HuH-7.5 (cell line): ENCODE results near the gene C12orf76.
"Not testable (repeated sequence)": the region's sequence is repeated elsewhere in the genome, so short reads cannot be mapped to it uniquely, and the experiment has no call there.

Source experiments
- DNase-seq: peaks from one replicate; pipeline ENCODE4 v3.0.0; 2011; ENCODE audit warnings: low spot score

Gene C12orf76

GRCh38 chr12:110062241-110062640 is 13.9 kb upstream of the C12orf76 start:
- DNase-seq: no peak

- DNase-seq: no peak
Observed at GRCh38 chr12:110059651-110060000, 11.3 kb upstream of the C12orf76 start.

- no peak for DNase-seq
Observed at GRCh38 chr12:110058875-110059615, 10.7 kb upstream of the C12orf76 start.

- not testable (repeated sequence) for DNase-seq
Observed at GRCh38 chr12:110056643-110057042, 8.3 kb upstream of the C12orf76 start.

GRCh38 chr12:110055375-110056352 is 7.3 kb upstream of the C12orf76 start:
- not testable (repeated sequence) for DNase-seq

GRCh38 chr12:110050927-110051326 is 2.6 kb upstream of the C12orf76 start:
- DNase-seq: no peak

GRCh38 chr12:110049666-110050065 is 1.3 kb upstream of the C12orf76 start:
- not testable (repeated sequence) for DNase-seq

GRCh38 chr12:110049034-110049433 is 712 bp upstream of the C12orf76 start:
- not testable (repeated sequence) for DNase-seq

- no peak for DNase-seq
Observed at GRCh38 chr12:110047297-110047940, 903 bp downstream of the C12orf76 start.

GRCh38 chr12:110046451-110047187 is 1.7 kb downstream of the C12orf76 start:
- no peak for DNase-seq

- DNase-seq: no peak
Observed at GRCh38 chr12:110042264-110042663, 6.1 kb downstream of the C12orf76 start.

GRCh38 chr12:110039085-110039807 is 9.1 kb downstream of the C12orf76 start:
- peak; percentile 63 for DNase-seq

- DNase-seq: no peak
Observed at GRCh38 chr12:110038741-110039084, 9.6 kb downstream of the C12orf76 start.

- no peak for DNase-seq
Observed at GRCh38 chr12:110037315-110037714, 11.0 kb downstream of the C12orf76 start.

- DNase-seq: no peak
Observed at GRCh38 chr12:110035534-110036104, 12.7 kb downstream of the C12orf76 start.

- no peak for DNase-seq
Observed at GRCh38 chr12:110033888-110034287, 14.4 kb downstream of the C12orf76 start.

GRCh38 chr12:110029290-110029815 is 19.0 kb downstream of the C12orf76 start:
- no peak for DNase-seq

GRCh38 chr12:110028323-110028722 is 20.0 kb downstream of the C12orf76 start:
- no peak for DNase-seq

GRCh38 chr12:110024051-110024450 is 24.3 kb downstream of the C12orf76 start:
- no peak for DNase-seq
